Heart left ventricle (tissue), 13 donors: ENCODE measurements around the gene HAUS3.

Source experiments
- POLR2A ChIP-seq, 2 donors: fragments of 450-650 bp; IDR thresholded peaks; one replicate each; pipeline ENCODE4 v1.6.1; 2017; ENCODE audit warnings: antibody characterized with exemption in 2 of 2, mild to moderate bottlenecking in 2 of 2, moderate library complexity in 2 of 2
- TF ChIP-seq, protein P1 (sequence below), 12 donors: fragments of 200-600 bp; sonication (generic) in 4 of 12; IDR thresholded peaks; one replicate each; pipeline versions ENCODE4 v1.5.0 to v1.8.0; 2018 to 2022; ENCODE audit warnings: antibody characterized with exemption in 12 of 12, mild to moderate bottlenecking in 5 of 12
- donor health status: ischemic (EF 13 %, LVEDD 7.1; RV severe dilation, severe dysfunction).
- donor health status: DM: no; HTN: yes; CAD: no.
- donor health status: DM: no; HTN: no; CAD: no.
- donor health status: ischemic (EF 25% LVEDD 6.9; RV normal size, moderate dysfunction).
- donor health status: ischemic (EF 25% LVEDD 5.7; RV mildly dilated, moderate dysfunction).
- donor health status: ischemic (EF 35%, LVEDD 5.7; RV mildly dilated, moderate dysfunction).
- donor health status: nonischemic (EF 11% LVEDD 7.7; RV severe dilation, severe dysfunction).
- donor health status: DM: yes; HTN: yes; CAD: no.
- donor health status: PGD.
- donor health status: ischemic (EF 29% LVEDD 5.4; RV normal size, mild dysfunction).
- donor health status: nonischemic (EF 23%, LVEDD 6.1; RV moderate dilation, normal function).

DNA sequence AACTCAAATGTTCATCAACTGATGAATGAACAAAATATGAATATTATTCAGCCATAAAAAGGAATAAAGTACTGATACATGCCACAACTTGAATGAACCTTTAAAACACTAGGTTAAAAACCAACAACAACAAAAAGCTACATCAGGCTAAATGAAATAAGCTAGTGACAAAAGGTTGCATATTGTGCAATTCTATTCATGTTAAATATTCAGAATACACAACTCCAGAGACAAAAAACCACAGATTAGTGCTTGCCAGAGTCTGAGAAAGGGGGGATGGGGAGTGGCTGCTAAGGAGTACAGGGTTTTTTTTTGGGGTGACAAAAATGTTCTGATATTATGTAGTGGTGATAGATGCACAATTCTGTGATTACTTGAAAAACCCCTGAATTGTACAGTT, 58.5 kb downstream of the HAUS3 start:
- TF ChIP-seq, protein P1, sequence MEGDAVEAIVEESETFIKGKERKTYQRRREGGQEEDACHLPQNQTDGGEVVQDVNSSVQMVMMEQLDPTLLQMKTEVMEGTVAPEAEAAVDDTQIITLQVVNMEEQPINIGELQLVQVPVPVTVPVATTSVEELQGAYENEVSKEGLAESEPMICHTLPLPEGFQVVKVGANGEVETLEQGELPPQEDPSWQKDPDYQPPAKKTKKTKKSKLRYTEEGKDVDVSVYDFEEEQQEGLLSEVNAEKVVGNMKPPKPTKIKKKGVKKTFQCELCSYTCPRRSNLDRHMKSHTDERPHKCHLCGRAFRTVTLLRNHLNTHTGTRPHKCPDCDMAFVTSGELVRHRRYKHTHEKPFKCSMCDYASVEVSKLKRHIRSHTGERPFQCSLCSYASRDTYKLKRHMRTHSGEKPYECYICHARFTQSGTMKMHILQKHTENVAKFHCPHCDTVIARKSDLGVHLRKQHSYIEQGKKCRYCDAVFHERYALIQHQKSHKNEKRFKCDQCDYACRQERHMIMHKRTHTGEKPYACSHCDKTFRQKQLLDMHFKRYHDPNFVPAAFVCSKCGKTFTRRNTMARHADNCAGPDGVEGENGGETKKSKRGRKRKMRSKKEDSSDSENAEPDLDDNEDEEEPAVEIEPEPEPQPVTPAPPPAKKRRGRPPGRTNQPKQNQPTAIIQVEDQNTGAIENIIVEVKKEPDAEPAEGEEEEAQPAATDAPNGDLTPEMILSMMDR (IDR thresholded peaks at IDR 0.05) = no peak
- TF ChIP-seq POLR2A (IDR thresholded peaks at IDR 0.05) = no peak
